Fibroblast of pulmonary artery (primary cell): ENCODE results near the gene MAIP1.
A peak's percentile ranks its signal among the peaks of the same experiment; 100 is the strongest.

Source experiments
- DNase-seq: peaks from one replicate; pipeline ENCODE4 v3.0.0-alpha.2; 2010; ENCODE audit warnings: low read depth
- H3K4me3 ChIP-seq: replicated peaks from 2 replicates; pipeline ENCODE4 v1.5.1; 2011; ENCODE audit warnings: low read depth, mild to moderate bottlenecking, control low read depth, low read length, moderate library complexity
- CTCF ChIP-seq: IDR thresholded peaks from 2 replicates; pipeline ENCODE4 v1.5.1; 2011; ENCODE audit warnings: mild to moderate bottlenecking, control low read depth, low read length, inconsistent platforms; ENCODE audit errors: missing control alignments

Gene MAIP1

GRCh38 chr2:199946836-199947235 is 8.5 kb upstream of the MAIP1 start:
- H3K4me3 ChIP-seq: no peak overlapping the region
- TF ChIP-seq CTCF: no peak
- no peak for DNase-seq

- DNase-seq: no peak
Observed at GRCh38 chr2:199950396-199950795, 5.0 kb upstream of the MAIP1 start.

GRCh38 chr2:199951023-199951422 is 4.4 kb upstream of the MAIP1 start:
- no peak for DNase-seq
- no peak for TF ChIP-seq CTCF
- no peak overlapping the region for H3K4me3 ChIP-seq

More at GRCh38 chr2:199950396-199950795, 5.0 kb upstream of the MAIP1 start:
- no peak for TF ChIP-seq CTCF
- no peak overlapping the region for H3K4me3 ChIP-seq

- no peak for TF ChIP-seq CTCF
- peak overlapping the region; percentile 82 for H3K4me3 ChIP-seq
- peak; percentile 57 for DNase-seq
Observed at GRCh38 chr2:199955007-199955338, 409 bp upstream of the MAIP1 start.

- peak overlapping the region; percentile 82 for H3K4me3 ChIP-seq
- TF ChIP-seq CTCF: no peak
- no peak for DNase-seq
Observed at GRCh38 chr2:199956062-199956380, 639 bp downstream of the MAIP1 start.

GRCh38 chr2:199958014-199958413 is 2.6 kb downstream of the MAIP1 start:
- no peak for DNase-seq
- no peak overlapping the region for H3K4me3 ChIP-seq
- TF ChIP-seq CTCF: no peak

- H3K4me3 ChIP-seq: no peak overlapping the region
- DNase-seq: no peak
- TF ChIP-seq CTCF: no peak
Observed at GRCh38 chr2:199962203-199962602, 6.8 kb downstream of the MAIP1 start.
